Stromal cell of bone marrow (primary cell): Measurements from ENCODE around the gene HOXA10.
A peak's percentile ranks its signal among the peaks of the same experiment; 100 is the strongest.

ENCODE experiments used
- DNase-seq: peaks from one replicate; pipeline ENCODE4 v3.0.0-alpha.2; 2012; ENCODE audit warnings: low read depth

The HOXA10 gene

GRCh38 chr7:27191161-27191731 is 17.1 kb upstream of the HOXA10 start:
- no peak for DNase-seq

- DNase-seq = no peak
Observed at GRCh38 chr7:27189997-27190748, 16.1 kb upstream of the HOXA10 start.

GRCh38 chr7:27189295-27189996 is 15.3 kb upstream of the HOXA10 start:
- DNase-seq = no peak

- DNase-seq = no peak
Observed at GRCh38 chr7:27188386-27189294, 14.5 kb upstream of the HOXA10 start.

GRCh38 chr7:27187475-27188385 is 13.6 kb upstream of the HOXA10 start:
- no peak for DNase-seq

GRCh38 chr7:27186668-27187474 is 12.8 kb upstream of the HOXA10 start:
- no peak for DNase-seq

GRCh38 chr7:27185854-27186667 is 11.9 kb upstream of the HOXA10 start:
- no peak for DNase-seq

- peak; percentile 84 for DNase-seq
Observed at GRCh38 chr7:27185013-27185853, 11.1 kb upstream of the HOXA10 start, which contains the start of gene HOXA11. Gene HOXA11 (minus strand): TSS chr7:27185232. CDS start chr7:27185144, 88 bp downstream.

- DNase-seq = no peak
Observed at GRCh38 chr7:27184337-27185012, 10.4 kb upstream of the HOXA10 start.

GRCh38 chr7:27183682-27184336 is 9.7 kb upstream of the HOXA10 start:
- DNase-seq = no peak

- no peak for DNase-seq
Observed at GRCh38 chr7:27182861-27183681, 9.0 kb upstream of the HOXA10 start.

GRCh38 chr7:27182285-27182841 is 8.2 kb upstream of the HOXA10 start:
- DNase-seq = no peak

- DNase-seq = no peak
Observed at GRCh38 chr7:27181795-27182275, 7.7 kb upstream of the HOXA10 start.

GRCh38 chr7:27180431-27181420 is 6.6 kb upstream of the HOXA10 start:
- DNase-seq = no peak
